ENCODE data around the gene PHLDA2.

Gene PHLDA2

GRCh38 chr11:2955906-2956476 is 26.8 kb upstream of the PHLDA2 start:
- in situ Hi-C loops (cut with HindIII; ENCODE audit: low sequenced_read_pairs): no loop called here
- no peak overlapping the region for H3K4me3 ChIP-seq (ENCODE audit: low read depth, low read length)

GRCh38 chr11:2954263-2954662 is 25.0 kb upstream of the PHLDA2 start:
- in situ Hi-C loops (cut with HindIII; ENCODE audit: low sequenced_read_pairs): loop anchor here (5.0 kb wide), 1 partner anchor 83 kb away; no protein-coding TSS in a partner anchor
- TF ChIP-seq, protein P1, sequence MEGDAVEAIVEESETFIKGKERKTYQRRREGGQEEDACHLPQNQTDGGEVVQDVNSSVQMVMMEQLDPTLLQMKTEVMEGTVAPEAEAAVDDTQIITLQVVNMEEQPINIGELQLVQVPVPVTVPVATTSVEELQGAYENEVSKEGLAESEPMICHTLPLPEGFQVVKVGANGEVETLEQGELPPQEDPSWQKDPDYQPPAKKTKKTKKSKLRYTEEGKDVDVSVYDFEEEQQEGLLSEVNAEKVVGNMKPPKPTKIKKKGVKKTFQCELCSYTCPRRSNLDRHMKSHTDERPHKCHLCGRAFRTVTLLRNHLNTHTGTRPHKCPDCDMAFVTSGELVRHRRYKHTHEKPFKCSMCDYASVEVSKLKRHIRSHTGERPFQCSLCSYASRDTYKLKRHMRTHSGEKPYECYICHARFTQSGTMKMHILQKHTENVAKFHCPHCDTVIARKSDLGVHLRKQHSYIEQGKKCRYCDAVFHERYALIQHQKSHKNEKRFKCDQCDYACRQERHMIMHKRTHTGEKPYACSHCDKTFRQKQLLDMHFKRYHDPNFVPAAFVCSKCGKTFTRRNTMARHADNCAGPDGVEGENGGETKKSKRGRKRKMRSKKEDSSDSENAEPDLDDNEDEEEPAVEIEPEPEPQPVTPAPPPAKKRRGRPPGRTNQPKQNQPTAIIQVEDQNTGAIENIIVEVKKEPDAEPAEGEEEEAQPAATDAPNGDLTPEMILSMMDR (IDR thresholded peaks at IDR 0.05; ENCODE audit: low read depth, low read length, missing control alignments): no peak
- H3K4me3 ChIP-seq (ENCODE audit: low read depth, low read length): no peak overlapping the region
- DNase-seq (ENCODE audit: low read depth): no peak

More at GRCh38 chr11:2955906-2956476, 26.8 kb upstream of the PHLDA2 start:
- TF ChIP-seq, protein P1 (IDR thresholded peaks at IDR 0.05; ENCODE audit: low read depth, low read length, missing control alignments): peak; percentile 30
- no peak for DNase-seq (ENCODE audit: low read depth)

GRCh38 chr11:2952290-2952689 is 23.1 kb upstream of the PHLDA2 start:
- in situ Hi-C loops (cut with HindIII; ENCODE audit: low sequenced_read_pairs): loop anchor here (5.0 kb wide), 1 partner anchor 85 kb away; no protein-coding TSS in a partner anchor
- TF ChIP-seq, protein P1 (IDR thresholded peaks at IDR 0.05; ENCODE audit: low read depth, low read length, missing control alignments): no peak
- no peak overlapping the region for H3K4me3 ChIP-seq (ENCODE audit: low read depth, low read length)
- no peak for DNase-seq (ENCODE audit: low read depth)

GRCh38 chr11:2951231-2952110 is 22.3 kb upstream of the PHLDA2 start:
- DNase-seq (ENCODE audit: low read depth): no peak
- H3K4me3 ChIP-seq (ENCODE audit: low read depth, low read length): no peak overlapping the region
- TF ChIP-seq, protein P1 (IDR thresholded peaks at IDR 0.05; ENCODE audit: low read depth, low read length, missing control alignments): no peak
- in situ Hi-C loops (cut with HindIII; ENCODE audit: low sequenced_read_pairs): loop anchor here (5.0 kb wide), 1 partner anchor 86 kb away; no protein-coding TSS in a partner anchor

GRCh38 chr11:2950825-2951224 is 21.6 kb upstream of the PHLDA2 start:
- DNase-seq (ENCODE audit: low read depth): no peak
- TF ChIP-seq, protein P1 (IDR thresholded peaks at IDR 0.05; ENCODE audit: low read depth, low read length, missing control alignments): no peak
- in situ Hi-C loops (cut with HindIII; ENCODE audit: low sequenced_read_pairs): loop anchor here (5.0 kb wide), 1 partner anchor 86 kb away; no protein-coding TSS in a partner anchor
- H3K4me3 ChIP-seq (ENCODE audit: low read depth, low read length): no peak overlapping the region

DNA sequence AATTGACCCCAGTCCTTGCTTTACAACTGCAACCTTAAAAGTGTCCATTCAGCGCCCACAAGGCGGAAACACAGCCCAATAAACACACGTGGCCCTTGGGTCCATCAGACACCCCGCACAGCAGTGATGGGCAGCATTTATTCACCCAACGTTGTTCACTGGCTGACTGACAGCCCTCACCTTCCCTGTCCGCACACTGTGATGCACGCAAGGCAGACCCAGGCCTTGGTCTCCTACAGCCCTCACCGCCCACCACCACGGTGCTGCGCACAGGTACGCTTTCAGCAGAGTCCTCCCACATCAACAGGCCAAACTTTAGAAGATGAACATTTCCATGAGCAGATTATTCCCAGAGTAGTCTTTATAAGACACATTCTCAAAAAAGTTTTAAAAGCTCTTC is 20.7 kb upstream of the PHLDA2 start:
- no peak for DNase-seq (ENCODE audit: low read depth)
- TF ChIP-seq, protein P1 (IDR thresholded peaks at IDR 0.05; ENCODE audit: low read depth, low read length, missing control alignments): no peak
- H3K4me3 ChIP-seq (ENCODE audit: low read depth, low read length): no peak overlapping the region
- in situ Hi-C loops (cut with HindIII; ENCODE audit: low sequenced_read_pairs): loop anchor here (5.0 kb wide), 1 partner anchor 87 kb away; no protein-coding TSS in a partner anchor

Data from astrocyte of the cerebellum (primary cell).